GM23338 (cell line): ENCODE results near the gene USP36. TPM values are rescaled to one million over a fixed set of nuclear protein-coding genes. Genes with fewer than 3 reads are reported as not detected.

Experiments
- ATAC-seq: fragments of 200-7000 bp; cut with Tn5 transposase; 3 replicates; pipeline ENCODE4 v1.9.1; 2020
- DNase-seq: peaks from one replicate; pipeline ENCODE4 v3.0.0-alpha.2; 2015; ENCODE audit warnings: low spot score
- H2AFZ ChIP-seq: fragments of 200-600 bp; sonication (generic); 2 replicates; pipeline ENCODE4 v1.8.0; 2016; ENCODE audit warnings: antibody characterized with exemption, mild to moderate bottlenecking, moderate library complexity
- H3F3A ChIP-seq: fragments of 200-600 bp; sonication (generic); replicated peaks from 2 replicates; pipeline ENCODE4 v1.8.0; 2017; ENCODE audit warnings: antibody characterized with exemption, mixed run types, low read depth
- H3K27ac ChIP-seq: fragments of 200-600 bp; sonication (generic); 2 replicates; pipeline ENCODE4 v1.6.1; 2016; ENCODE audit warnings: low read depth
- H3K27me3 ChIP-seq: fragments of 200-600 bp; sonication (generic); 2 replicates; pipeline ENCODE4 v1.8.0; 2016; ENCODE audit warnings: mild to moderate bottlenecking, mixed run types, moderate library complexity; ENCODE audit not compliant: insufficient read depth
- H3K36me3 ChIP-seq: fragments of 200-600 bp; sonication (generic); 2 replicates; pipeline ENCODE4 v1.8.0; 2016; ENCODE audit warnings: mild to moderate bottlenecking; ENCODE audit not compliant: insufficient read depth
- H3K4me1 ChIP-seq: fragments of 200-600 bp; sonication (generic); 2 replicates; pipeline ENCODE4 v1.8.0; 2016; ENCODE audit warnings: mild to moderate bottlenecking, moderate library complexity; ENCODE audit not compliant: insufficient read depth
- H3K4me2 ChIP-seq: fragments of 200-600 bp; sonication (generic); 2 replicates; pipeline ENCODE4 v1.7.1; 2017; ENCODE audit warnings: mixed run types
- H3K4me3 ChIP-seq: fragments of 200-600 bp; sonication (generic); 2 replicates; pipeline ENCODE4 v1.6.1; 2016; ENCODE audit warnings: mixed run types
- H3K79me2 ChIP-seq: fragments of 200-600 bp; sonication (generic); replicated peaks from 2 replicates; pipeline ENCODE4 v1.8.0; 2017; ENCODE audit warnings: mild to moderate bottlenecking; ENCODE audit not compliant: insufficient read depth
- H3K9me2 ChIP-seq: fragments of 200-600 bp; sonication (generic); 2 replicates; pipeline ENCODE4 v1.8.0; 2017; ENCODE audit not compliant: insufficient read depth
- H4K20me1 ChIP-seq: fragments of 200-600 bp; sonication (generic); replicated peaks from 2 replicates; pipeline ENCODE4 v1.8.0; 2017; ENCODE audit warnings: mild to moderate bottlenecking; ENCODE audit not compliant: insufficient read depth
- H3K27ac Mint-ChIP-seq: 2 replicates; pipeline ENCODE4 v1.8.0; 2020; ENCODE audit warnings: inconsistent platforms, mild to moderate bottlenecking, moderate library complexity, mixed read lengths
- H3K27me3 Mint-ChIP-seq: 3 replicates; pipeline ENCODE4 v1.8.0; 2022; ENCODE audit warnings: low read depth, mild to moderate bottlenecking, moderate library complexity, mixed read lengths, inconsistent platforms; ENCODE audit not compliant: insufficient read depth, poor library complexity
- H3K36me3 Mint-ChIP-seq: 3 replicates; pipeline ENCODE4 v1.8.0; 2021; ENCODE audit warnings: low read depth, mild to moderate bottlenecking, inconsistent platforms, moderate library complexity, mixed read lengths
- H3K4me1 Mint-ChIP-seq: 3 replicates; pipeline ENCODE4 v1.8.0; 2020; ENCODE audit warnings: mild to moderate bottlenecking, inconsistent platforms, mixed read lengths
- H3K4me3 Mint-ChIP-seq: 3 replicates; pipeline ENCODE4 v1.8.0; 2021; ENCODE audit warnings: moderate library complexity, mild to moderate bottlenecking, inconsistent platforms, mixed read lengths
- H3K9me3 Mint-ChIP-seq: 3 replicates; pipeline ENCODE4 v1.8.0; 2020; ENCODE audit warnings: moderate library complexity, mild to moderate bottlenecking, inconsistent platforms, mixed read lengths
- CREB1 ChIP-seq: fragments of 250-450 bp; sonication (Bioruptor Pico); IDR thresholded peaks from 2 replicates; pipeline ENCODE4 v1.5.0; 2020; ENCODE audit warnings: low read depth, mild to moderate bottlenecking, moderate library complexity
- ETS1 ChIP-seq: IDR thresholded peaks from 2 replicates; pipeline ENCODE4 v1.6.1; 2016; ENCODE audit warnings: antibody characterized with exemption
- EZH2 ChIP-seq: fragments of 200-600 bp; sonication (generic); IDR thresholded peaks from one replicate; pipeline ENCODE4 v1.8.0; 2017; ENCODE audit warnings: antibody characterized with exemption, mild to moderate bottlenecking, low read depth; ENCODE audit not compliant: unreplicated experiment
- NANOG ChIP-seq: IDR thresholded peaks from 2 replicates; pipeline ENCODE4 v1.6.1; 2016; ENCODE audit warnings: antibody characterized with exemption, borderline replicate concordance
- STAT1 ChIP-seq: IDR thresholded peaks from one replicate; pipeline ENCODE4 v1.6.1; 2016; ENCODE audit warnings: antibody characterized with exemption; ENCODE audit not compliant: unreplicated experiment
- ZNF114 ChIP-seq: fragments of 250-450 bp; sonication (Bioruptor Pico); IDR thresholded peaks from 2 replicates; pipeline ENCODE4 v1.5.0; 2020; ENCODE audit warnings: mild to moderate bottlenecking, moderate library complexity
- ZNF331 ChIP-seq: fragments of 250-450 bp; sonication (Bioruptor Pico); IDR thresholded peaks from 2 replicates; pipeline ENCODE4 v1.5.0; 2020; ENCODE audit warnings: low read depth, mild to moderate bottlenecking, moderate library complexity
- polyA plus RNA-seq: library from polyadenylated mRNA; unstranded; fragments of >200 nt; fragmentation: Nextera tagmentation; extraction: Ambion mirVana; gene quantifications from 2 replicates; pipeline ENCODE4 v1.2.1, GENCODE V29; 2016
- total RNA-seq: library from RNA; depleted of rRNA; stranded (reverse); fragments of >200 nt; shearing (Covaris generic); gene quantifications from 2 replicates; pipeline ENCODE4 v1.2.3, GENCODE V29; 2014
- TF ChIP-seq, protein P1 (sequence below): IDR thresholded peaks from one replicate; pipeline ENCODE4 v1.6.1; 2018; ENCODE audit warnings: antibody characterized with exemption; ENCODE audit not compliant: unreplicated experiment
- TF ChIP-seq, protein P2 (sequence below): fragments of 250-450 bp; sonication (Bioruptor Pico); IDR thresholded peaks from 2 replicates; pipeline ENCODE4 v1.5.0; 2020; ENCODE audit warnings: mild to moderate bottlenecking, moderate library complexity

The USP36 gene
- total and polyA plus RNA-seq, 2 experiments from 2014 or later = 36.2 to 55.5 TPM

- TF ChIP-seq, protein P1, sequence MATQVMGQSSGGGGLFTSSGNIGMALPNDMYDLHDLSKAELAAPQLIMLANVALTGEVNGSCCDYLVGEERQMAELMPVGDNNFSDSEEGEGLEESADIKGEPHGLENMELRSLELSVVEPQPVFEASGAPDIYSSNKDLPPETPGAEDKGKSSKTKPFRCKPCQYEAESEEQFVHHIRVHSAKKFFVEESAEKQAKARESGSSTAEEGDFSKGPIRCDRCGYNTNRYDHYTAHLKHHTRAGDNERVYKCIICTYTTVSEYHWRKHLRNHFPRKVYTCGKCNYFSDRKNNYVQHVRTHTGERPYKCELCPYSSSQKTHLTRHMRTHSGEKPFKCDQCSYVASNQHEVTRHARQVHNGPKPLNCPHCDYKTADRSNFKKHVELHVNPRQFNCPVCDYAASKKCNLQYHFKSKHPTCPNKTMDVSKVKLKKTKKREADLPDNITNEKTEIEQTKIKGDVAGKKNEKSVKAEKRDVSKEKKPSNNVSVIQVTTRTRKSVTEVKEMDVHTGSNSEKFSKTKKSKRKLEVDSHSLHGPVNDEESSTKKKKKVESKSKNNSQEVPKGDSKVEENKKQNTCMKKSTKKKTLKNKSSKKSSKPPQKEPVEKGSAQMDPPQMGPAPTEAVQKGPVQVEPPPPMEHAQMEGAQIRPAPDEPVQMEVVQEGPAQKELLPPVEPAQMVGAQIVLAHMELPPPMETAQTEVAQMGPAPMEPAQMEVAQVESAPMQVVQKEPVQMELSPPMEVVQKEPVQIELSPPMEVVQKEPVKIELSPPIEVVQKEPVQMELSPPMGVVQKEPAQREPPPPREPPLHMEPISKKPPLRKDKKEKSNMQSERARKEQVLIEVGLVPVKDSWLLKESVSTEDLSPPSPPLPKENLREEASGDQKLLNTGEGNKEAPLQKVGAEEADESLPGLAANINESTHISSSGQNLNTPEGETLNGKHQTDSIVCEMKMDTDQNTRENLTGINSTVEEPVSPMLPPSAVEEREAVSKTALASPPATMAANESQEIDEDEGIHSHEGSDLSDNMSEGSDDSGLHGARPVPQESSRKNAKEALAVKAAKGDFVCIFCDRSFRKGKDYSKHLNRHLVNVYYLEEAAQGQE = no peak
- TF ChIP-seq STAT1 (no peak), ZNF331 (CRISPR knock-in tag) (no peak), ZNF114 (CRISPR knock-in tag) (no peak), EZH2 (no peak)
Observed at GRCh38 chr17:78806451-78806850, 34.2 kb downstream of the USP36 start (continued).

DNA sequence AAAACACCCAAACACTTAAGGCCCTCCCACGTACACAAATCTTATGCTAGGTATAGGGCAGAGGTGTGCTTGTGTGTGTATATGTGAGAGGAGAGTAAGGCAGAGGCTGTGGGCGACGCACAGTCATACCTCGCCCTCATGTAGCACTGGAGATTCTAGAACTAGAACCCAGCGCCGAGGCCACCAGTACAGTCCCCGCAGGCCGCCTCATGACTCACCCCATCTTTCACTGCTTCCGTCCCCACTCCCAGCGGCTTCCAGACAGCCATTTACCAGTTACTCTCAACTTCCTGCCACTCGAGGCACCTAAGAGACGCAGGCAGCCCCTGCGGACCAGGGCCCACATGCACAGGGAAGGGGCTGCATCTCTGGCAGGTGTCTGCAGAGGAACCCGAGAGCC lies 35.3 kb downstream of the USP36 start:
- no peaks in the 10 kb centered on the region; the same call in 1 of the 2 replicates for H3K79me2 ChIP-seq
- no peaks in the 10 kb centered on the region for H3K4me1 ChIP-seq
- Mint-ChIP-seq H3K27ac (peak overlapping the region; percentile 39), H3K9me3 (no peaks in the 10 kb centered on the region; the same call in 2 of the 3 replicates), H3K4me1 (no peaks in the 10 kb centered on the region), H3K4me3 (no peak overlapping the region), H3K36me3 (peaks cover 84% of the 10 kb centered on the region), H3K27me3 (peaks cover 5% of the 10 kb centered on the region)
- no peak overlapping the region for H3K27ac ChIP-seq
- TF ChIP-seq CREB1 (CRISPR knock-in tag) = no peak
- no peak for TF ChIP-seq ZNF114 (CRISPR knock-in tag)
- no peak for TF ChIP-seq STAT1
- no peak for TF ChIP-seq ETS1
- no peak overlapping the region for H3K4me3 ChIP-seq
- no peaks in the 10 kb centered on the region for H3F3A ChIP-seq
- no peak overlapping the region for H2AFZ ChIP-seq
- DNase-seq (no peak), ATAC-seq (no peak)
- H3K27me3 ChIP-seq = no peaks in the 10 kb centered on the region
- H4K20me1 ChIP-seq = peaks cover 22% of the 10 kb centered on the region
- no peaks in the 10 kb centered on the region for H3K9me2 ChIP-seq
- peaks cover 41% of the 10 kb centered on the region for H3K36me3 ChIP-seq
- H3K4me2 ChIP-seq = no peak overlapping the region

GRCh38 chr17:78804777-78805176 lies 35.8 kb downstream of the USP36 start:
- no peak overlapping the region; the same call in 2 of the 3 replicates for H3K4me3 Mint-ChIP-seq
- no peaks in the 10 kb centered on the region for H3F3A ChIP-seq
- H3K4me1 ChIP-seq = no peaks in the 10 kb centered on the region
- no peaks in the 10 kb centered on the region for H3K27me3 ChIP-seq
- peaks cover 84% of the 10 kb centered on the region for H3K36me3 Mint-ChIP-seq
- no peaks in the 10 kb centered on the region for H3K9me2 ChIP-seq
- peaks cover 5% of the 10 kb centered on the region for H3K27me3 Mint-ChIP-seq
- H2AFZ ChIP-seq = no peak overlapping the region
- H3K4me1 Mint-ChIP-seq = no peaks in the 10 kb centered on the region
- no peak overlapping the region for H3K27ac ChIP-seq
- ATAC-seq (no peak), DNase-seq (no peak)
- H3K4me2 ChIP-seq = no peak overlapping the region
- no peaks in the 10 kb centered on the region for H3K79me2 ChIP-seq
- H3K4me3 ChIP-seq = no peak overlapping the region
- no peaks in the 10 kb centered on the region; the same call in 2 of the 3 replicates for H3K9me3 Mint-ChIP-seq
- H3K36me3 ChIP-seq = peaks cover 41% of the 10 kb centered on the region
- no peak overlapping the region; the same call in 1 of the 2 replicates for H3K27ac Mint-ChIP-seq
- H4K20me1 ChIP-seq = peaks cover 19% of the 10 kb centered on the region
- TF ChIP-seq NANOG (no peak), EZH2 (no peak), ZNF331 (CRISPR knock-in tag) (no peak), STAT1 (no peak)
- TF ChIP-seq, protein P2, sequence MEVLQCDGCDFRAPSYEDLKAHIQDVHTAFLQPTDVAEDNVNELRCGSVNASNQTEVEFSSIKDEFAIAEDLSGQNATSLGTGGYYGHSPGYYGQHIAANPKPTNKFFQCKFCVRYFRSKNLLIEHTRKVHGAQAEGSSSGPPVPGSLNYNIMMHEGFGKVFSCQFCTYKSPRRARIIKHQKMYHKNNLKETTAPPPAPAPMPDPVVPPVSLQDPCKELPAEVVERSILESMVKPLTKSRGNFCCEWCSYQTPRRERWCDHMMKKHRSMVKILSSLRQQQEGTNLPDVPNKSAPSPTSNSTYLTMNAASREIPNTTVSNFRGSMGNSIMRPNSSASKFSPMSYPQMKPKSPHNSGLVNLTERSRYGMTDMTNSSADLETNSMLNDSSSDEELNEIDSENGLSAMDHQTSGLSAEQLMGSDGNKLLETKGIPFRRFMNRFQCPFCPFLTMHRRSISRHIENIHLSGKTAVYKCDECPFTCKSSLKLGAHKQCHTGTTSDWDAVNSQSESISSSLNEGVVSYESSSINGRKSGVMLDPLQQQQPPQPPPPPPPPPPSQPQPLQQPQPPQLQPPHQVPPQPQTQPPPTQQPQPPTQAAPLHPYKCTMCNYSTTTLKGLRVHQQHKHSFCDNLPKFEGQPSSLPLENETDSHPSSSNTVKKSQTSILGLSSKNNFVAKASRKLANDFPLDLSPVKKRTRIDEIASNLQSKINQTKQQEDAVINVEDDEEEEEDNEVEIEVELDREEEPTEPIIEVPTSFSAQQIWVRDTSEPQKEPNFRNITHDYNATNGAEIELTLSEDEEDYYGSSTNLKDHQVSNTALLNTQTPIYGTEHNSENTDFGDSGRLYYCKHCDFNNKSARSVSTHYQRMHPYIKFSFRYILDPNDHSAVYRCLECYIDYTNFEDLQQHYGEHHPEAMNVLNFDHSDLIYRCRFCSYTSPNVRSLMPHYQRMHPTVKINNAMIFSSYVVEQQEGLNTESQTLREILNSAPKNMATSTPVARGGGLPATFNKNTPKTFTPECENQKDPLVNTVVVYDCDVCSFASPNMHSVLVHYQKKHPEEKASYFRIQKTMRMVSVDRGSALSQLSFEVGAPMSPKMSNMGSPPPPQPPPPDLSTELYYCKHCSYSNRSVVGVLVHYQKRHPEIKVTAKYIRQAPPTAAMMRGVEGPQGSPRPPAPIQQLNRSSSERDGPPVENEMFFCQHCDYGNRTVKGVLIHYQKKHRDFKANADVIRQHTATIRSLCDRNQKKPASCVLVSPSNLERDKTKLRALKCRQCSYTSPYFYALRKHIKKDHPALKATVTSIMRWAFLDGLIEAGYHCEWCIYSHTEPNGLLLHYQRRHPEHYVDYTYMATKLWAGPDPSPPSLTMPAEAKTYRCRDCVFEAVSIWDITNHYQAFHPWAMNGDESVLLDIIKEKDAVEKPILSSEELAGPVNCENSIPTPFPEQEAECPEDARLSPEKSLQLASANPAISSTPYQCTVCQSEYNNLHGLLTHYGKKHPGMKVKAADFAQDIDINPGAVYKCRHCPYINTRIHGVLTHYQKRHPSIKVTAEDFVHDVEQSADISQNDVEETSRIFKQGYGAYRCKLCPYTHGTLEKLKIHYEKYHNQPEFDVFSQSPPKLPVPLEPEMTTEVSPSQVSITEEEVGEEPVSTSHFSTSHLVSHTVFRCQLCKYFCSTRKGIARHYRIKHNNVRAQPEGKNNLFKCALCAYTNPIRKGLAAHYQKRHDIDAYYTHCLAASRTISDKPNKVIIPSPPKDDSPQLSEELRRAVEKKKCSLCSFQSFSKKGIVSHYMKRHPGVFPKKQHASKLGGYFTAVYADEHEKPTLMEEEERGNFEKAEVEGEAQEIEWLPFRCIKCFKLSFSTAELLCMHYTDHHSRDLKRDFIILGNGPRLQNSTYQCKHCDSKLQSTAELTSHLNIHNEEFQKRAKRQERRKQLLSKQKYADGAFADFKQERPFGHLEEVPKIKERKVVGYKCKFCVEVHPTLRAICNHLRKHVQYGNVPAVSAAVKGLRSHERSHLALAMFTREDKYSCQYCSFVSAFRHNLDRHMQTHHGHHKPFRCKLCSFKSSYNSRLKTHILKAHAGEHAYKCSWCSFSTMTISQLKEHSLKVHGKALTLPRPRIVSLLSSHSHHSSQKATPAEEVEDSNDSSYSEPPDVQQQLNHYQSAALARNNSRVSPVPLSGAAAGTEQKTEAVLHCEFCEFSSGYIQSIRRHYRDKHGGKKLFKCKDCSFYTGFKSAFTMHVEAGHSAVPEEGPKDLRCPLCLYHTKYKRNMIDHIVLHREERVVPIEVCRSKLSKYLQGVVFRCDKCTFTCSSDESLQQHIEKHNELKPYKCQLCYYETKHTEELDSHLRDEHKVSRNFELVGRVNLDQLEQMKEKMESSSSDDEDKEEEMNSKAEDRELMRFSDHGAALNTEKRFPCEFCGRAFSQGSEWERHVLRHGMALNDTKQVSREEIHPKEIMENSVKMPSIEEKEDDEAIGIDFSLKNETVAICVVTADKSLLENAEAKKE (CRISPR knock-in tag) = no peak
